ENCODE results near the gene LHX6. TPM values are rescaled to one million over a fixed set of nuclear protein-coding genes. Genes with fewer than 3 reads are reported as not detected.

LHX6 gene
- total and polyA plus RNA-seq, 2 donors (not counting 1 experiment from before 2014, with no cell fraction given), result 0.09 TPM; not detected in 1

GRCh38 chr9:122200960-122201595, 27.7 kb downstream of the LHX6 start:
- H3K36me3 ChIP-seq (ENCODE audit: control insufficient read depth, insufficient read depth, low read length), result no peaks in the 10 kb centered on the region
- no peak overlapping the region for H3K4me2 ChIP-seq (ENCODE audit: extremely low read depth, insufficient read depth, low read length)
- no peak overlapping the region for H3K27ac ChIP-seq (ENCODE audit: insufficient read depth, low read length)
- H3K27me3 ChIP-seq (ENCODE audit: control insufficient read depth, insufficient read depth, low read length), result peaks cover 3% of the 10 kb centered on the region
- no peak overlapping the region for H2AFZ ChIP-seq (ENCODE audit: low read length)
- no peak for TF ChIP-seq EZH2 (IDR thresholded peaks at IDR 0.05; ENCODE audit: low read length, missing control alignments)
- TF ChIP-seq CTCF (conservative IDR thresholded peaks at IDR 0.05 in 1 of 2, IDR thresholded peaks at IDR 0.05 in 1 of 2; ENCODE audit: low read depth in 1 of 2, low read length in 2 of 2), result no peak
- no peaks in the 10 kb centered on the region for H4K20me1 ChIP-seq (ENCODE audit: control insufficient read depth, extremely low read depth, insufficient read depth, low read length)
- no peak overlapping the region for H3K4me3 ChIP-seq (replicated peaks in 1 of 4; ENCODE audit: control extremely low read depth in 1 of 4, insufficient read depth in 1 of 4, low read depth in 3 of 4, low read length in 4 of 4)
- H3K9ac ChIP-seq (ENCODE audit: insufficient read depth, low read length), result no peak overlapping the region
- peaks cover 3% of the 10 kb centered on the region for H3K4me1 ChIP-seq (ENCODE audit: control insufficient read depth, extremely low read depth, insufficient read depth, low read length)
- no peaks in the 10 kb centered on the region for H3K79me2 ChIP-seq (ENCODE audit: control insufficient read depth, insufficient read depth, low read length)
- DNase-seq (ENCODE audit: low read depth in 2 of 2), result peak; percentile 39 to 71
- no peaks in the 10 kb centered on the region for H3K9me3 ChIP-seq (ENCODE audit: control insufficient read depth, insufficient read depth, low read depth, low read length)

GRCh38 chr9:122197882-122198281, 30.9 kb downstream of the LHX6 start:
- Histone ChIP-seq H3K9ac (ENCODE audit: insufficient read depth, low read length) (no peak overlapping the region), H3K9me3 (ENCODE audit: control insufficient read depth, insufficient read depth, low read depth, low read length) (no peaks in the 10 kb centered on the region), H4K20me1 (ENCODE audit: control insufficient read depth, extremely low read depth, insufficient read depth, low read length) (no peaks in the 10 kb centered on the region), H2AFZ (ENCODE audit: low read length) (no peak overlapping the region), H3K4me3 (replicated peaks in 1 of 4; ENCODE audit: control extremely low read depth in 1 of 4, insufficient read depth in 1 of 4, low read depth in 3 of 4, low read length in 4 of 4) (no peak overlapping the region), H3K27me3 (ENCODE audit: control insufficient read depth, insufficient read depth, low read length) (peaks cover 3% of the 10 kb centered on the region), H3K27ac (ENCODE audit: insufficient read depth, low read length) (no peak overlapping the region), H3K4me1 (ENCODE audit: control insufficient read depth, extremely low read depth, insufficient read depth, low read length) (no peaks in the 10 kb centered on the region), H3K36me3 (ENCODE audit: control insufficient read depth, insufficient read depth, low read length) (no peaks in the 10 kb centered on the region), H3K4me2 (ENCODE audit: extremely low read depth, insufficient read depth, low read length) (no peak overlapping the region), H3K79me2 (ENCODE audit: control insufficient read depth, insufficient read depth, low read length) (no peaks in the 10 kb centered on the region)
- TF ChIP-seq CTCF (conservative IDR thresholded peaks at IDR 0.05 in 1 of 2, IDR thresholded peaks at IDR 0.05 in 1 of 2; ENCODE audit: low read depth in 1 of 2, low read length in 2 of 2), result no peak
- no peak for TF ChIP-seq EZH2 (IDR thresholded peaks at IDR 0.05; ENCODE audit: low read length, missing control alignments)
- DNase-seq (ENCODE audit: low read depth in 2 of 2), result no peak

GRCh38 chr9:122197426-122197825, 31.3 kb downstream of the LHX6 start:
- TF ChIP-seq EZH2 (IDR thresholded peaks at IDR 0.05; ENCODE audit: low read length, missing control alignments), result no peak
- no peak for TF ChIP-seq CTCF (conservative IDR thresholded peaks at IDR 0.05 in 1 of 2, IDR thresholded peaks at IDR 0.05 in 1 of 2; ENCODE audit: low read depth in 1 of 2, low read length in 2 of 2)
- Histone ChIP-seq H3K9me3 (ENCODE audit: control insufficient read depth, insufficient read depth, low read depth, low read length) (no peaks in the 10 kb centered on the region), H3K9ac (ENCODE audit: insufficient read depth, low read length) (no peak overlapping the region), H3K79me2 (ENCODE audit: control insufficient read depth, insufficient read depth, low read length) (no peaks in the 10 kb centered on the region), H3K36me3 (ENCODE audit: control insufficient read depth, insufficient read depth, low read length) (no peaks in the 10 kb centered on the region), H2AFZ (ENCODE audit: low read length) (no peak overlapping the region), H3K4me2 (ENCODE audit: extremely low read depth, insufficient read depth, low read length) (no peak overlapping the region), H4K20me1 (ENCODE audit: control insufficient read depth, extremely low read depth, insufficient read depth, low read length) (no peaks in the 10 kb centered on the region), H3K27ac (ENCODE audit: insufficient read depth, low read length) (no peak overlapping the region), H3K4me1 (ENCODE audit: control insufficient read depth, extremely low read depth, insufficient read depth, low read length) (no peaks in the 10 kb centered on the region), H3K27me3 (ENCODE audit: control insufficient read depth, insufficient read depth, low read length) (peaks cover 3% of the 10 kb centered on the region), H3K4me3 (replicated peaks in 1 of 4; ENCODE audit: control extremely low read depth in 1 of 4, insufficient read depth in 1 of 4, low read depth in 3 of 4, low read length in 4 of 4) (no peak overlapping the region)
- no peak for DNase-seq (ENCODE audit: low read depth in 2 of 2)

All from fibroblast of lung (primary cell).